ENCODE results near the gene SLC35E2B. TPM values are rescaled to one million over a fixed set of nuclear protein-coding genes. Genes with fewer than 3 reads are reported as not detected.

Gene SLC35E2B
- total and polyA plus RNA-seq, 2 of the 13 experiments (the other 11 are each of a cell fraction or from before 2014, with no cell fraction given) = 14.1 to 19.7 TPM

DNA sequence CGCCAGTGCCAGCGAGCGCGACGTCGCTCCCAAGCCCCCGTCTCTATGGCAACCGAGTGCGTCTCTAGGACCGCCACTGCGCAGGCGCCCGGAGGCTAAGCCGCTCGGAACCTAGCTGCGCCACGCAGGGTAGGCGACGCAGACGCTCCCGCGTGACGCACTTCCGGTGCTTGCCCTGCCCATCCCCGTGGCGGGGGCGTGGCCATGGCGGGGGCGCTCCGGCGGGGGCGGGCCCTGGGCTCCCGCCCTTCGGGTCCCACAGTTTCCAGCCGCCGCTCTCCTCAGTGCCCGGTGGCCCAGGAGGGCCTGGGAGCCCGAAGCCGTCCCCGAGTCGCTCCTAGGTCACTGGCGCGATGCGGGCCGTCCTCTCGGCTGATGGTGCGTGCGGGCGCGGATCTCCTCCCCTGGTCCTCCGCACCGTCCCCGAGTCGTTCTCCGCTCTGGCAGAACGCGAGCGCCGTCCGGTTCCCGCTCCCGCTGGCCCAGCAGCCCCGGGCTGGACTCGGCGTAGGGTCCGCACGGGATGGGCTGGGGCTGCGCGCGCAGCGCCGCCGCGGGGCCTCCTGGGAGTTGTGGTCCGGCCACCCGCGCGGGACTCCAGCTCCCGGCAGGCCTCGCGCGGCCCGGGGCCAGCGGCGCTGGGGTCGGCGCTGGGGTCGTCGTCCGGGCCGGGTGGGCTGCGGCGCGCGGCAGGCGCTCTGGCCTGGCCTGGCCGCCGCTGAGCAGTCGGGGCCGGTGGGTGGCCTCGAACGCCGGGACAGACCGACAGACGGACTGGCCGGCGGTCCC lies 77.1 kb downstream of the SLC35E2B start, which contains the start of gene MIB2 (continued):
- TF ChIP-seq, protein P1, sequence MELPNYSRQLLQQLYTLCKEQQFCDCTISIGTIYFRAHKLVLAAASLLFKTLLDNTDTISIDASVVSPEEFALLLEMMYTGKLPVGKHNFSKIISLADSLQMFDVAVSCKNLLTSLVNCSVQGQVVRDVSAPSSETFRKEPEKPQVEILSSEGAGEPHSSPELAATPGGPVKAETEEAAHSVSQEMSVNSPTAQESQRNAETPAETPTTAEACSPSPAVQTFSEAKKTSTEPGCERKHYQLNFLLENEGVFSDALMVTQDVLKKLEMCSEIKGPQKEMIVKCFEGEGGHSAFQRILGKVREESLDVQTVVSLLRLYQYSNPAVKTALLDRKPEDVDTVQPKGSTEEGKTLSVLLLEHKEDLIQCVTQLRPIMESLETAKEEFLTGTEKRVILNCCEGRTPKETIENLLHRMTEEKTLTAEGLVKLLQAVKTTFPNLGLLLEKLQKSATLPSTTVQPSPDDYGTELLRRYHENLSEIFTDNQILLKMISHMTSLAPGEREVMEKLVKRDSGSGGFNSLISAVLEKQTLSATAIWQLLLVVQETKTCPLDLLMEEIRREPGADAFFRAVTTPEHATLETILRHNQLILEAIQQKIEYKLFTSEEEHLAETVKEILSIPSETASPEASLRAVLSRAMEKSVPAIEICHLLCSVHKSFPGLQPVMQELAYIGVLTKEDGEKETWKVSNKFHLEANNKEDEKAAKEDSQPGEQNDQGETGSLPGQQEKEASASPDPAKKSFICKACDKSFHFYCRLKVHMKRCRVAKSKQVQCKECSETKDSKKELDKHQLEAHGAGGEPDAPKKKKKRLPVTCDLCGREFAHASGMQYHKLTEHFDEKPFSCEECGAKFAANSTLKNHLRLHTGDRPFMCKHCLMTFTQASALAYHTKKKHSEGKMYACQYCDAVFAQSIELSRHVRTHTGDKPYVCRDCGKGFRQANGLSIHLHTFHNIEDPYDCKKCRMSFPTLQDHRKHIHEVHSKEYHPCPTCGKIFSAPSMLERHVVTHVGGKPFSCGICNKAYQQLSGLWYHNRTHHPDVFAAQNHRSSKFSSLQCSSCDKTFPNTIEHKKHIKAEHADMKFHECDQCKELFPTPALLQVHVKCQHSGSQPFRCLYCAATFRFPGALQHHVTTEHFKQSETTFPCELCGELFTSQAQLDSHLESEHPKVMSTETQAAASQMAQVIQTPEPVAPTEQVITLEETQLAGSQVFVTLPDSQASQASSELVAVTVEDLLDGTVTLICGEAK (IDR thresholded peaks at IDR 0.05) = no peak
- TF ChIP-seq, protein P1 (CRISPR knock-in tag; IDR thresholded peaks at IDR 0.05) = peak; percentile 43; the same call in 1 of the 2 replicates
- TF ChIP-seq MAFK (conservative IDR thresholded peaks at IDR 0.05 in 1 of 2, IDR thresholded peaks at IDR 0.05 in 1 of 2; ENCODE audit: low read length in 2 of 2) (no peak), ASH2L (IDR thresholded peaks at IDR 0.05; ENCODE audit: insufficient read length, low read depth, low read length) (peak; percentile 89), ZNF672 (CRISPR knock-in tag; IDR thresholded peaks at IDR 0.05) (no peak), TRIM24 (CRISPR knock-in tag; IDR thresholded peaks at IDR 0.05) (no peak), JUN (CRISPR knock-in tag; IDR thresholded peaks at IDR 0.05) (0 out of 2 replicates have a peak, but pooled peaks have one; percentile 26), MIXL1 (CRISPR knock-in tag; IDR thresholded peaks at IDR 0.05) (no peak), TRAFD1 (CRISPR knock-in tag; IDR thresholded peaks at IDR 0.05; ENCODE audit: borderline replicate concordance) (no peak), HCFC1 (IDR thresholded peaks at IDR 0.05; ENCODE audit: low read depth, low read length) (peak; percentile 82), ZNF749 (CRISPR knock-in tag; IDR thresholded peaks at IDR 0.05; ENCODE audit: borderline replicate concordance) (no peak; the same call in 1 of the 2 replicates), ZNF547 (CRISPR knock-in tag; IDR thresholded peaks at IDR 0.05) (no peak; the same call in 1 of the 2 replicates), NR3C1 (CRISPR knock-in tag; IDR thresholded peaks at IDR 0.05) (no peak), ZNF335 (CRISPR knock-in tag; IDR thresholded peaks at IDR 0.05) (no peak; the same call in 1 of the 2 replicates), KMT2A (CRISPR knock-in tag; IDR thresholded peaks at IDR 0.05) (peak; percentile 28; the same call in 1 of the 2 replicates), RFXAP (CRISPR knock-in tag; IDR thresholded peaks at IDR 0.05; ENCODE audit: borderline replicate concordance) (peak; percentile 96), ZNF124 (CRISPR knock-in tag; IDR thresholded peaks at IDR 0.05) (no peak), MTF2 (CRISPR knock-in tag; IDR thresholded peaks at IDR 0.05; ENCODE audit: borderline replicate concordance) (no peak)
- TF ChIP-seq, protein P2, sequence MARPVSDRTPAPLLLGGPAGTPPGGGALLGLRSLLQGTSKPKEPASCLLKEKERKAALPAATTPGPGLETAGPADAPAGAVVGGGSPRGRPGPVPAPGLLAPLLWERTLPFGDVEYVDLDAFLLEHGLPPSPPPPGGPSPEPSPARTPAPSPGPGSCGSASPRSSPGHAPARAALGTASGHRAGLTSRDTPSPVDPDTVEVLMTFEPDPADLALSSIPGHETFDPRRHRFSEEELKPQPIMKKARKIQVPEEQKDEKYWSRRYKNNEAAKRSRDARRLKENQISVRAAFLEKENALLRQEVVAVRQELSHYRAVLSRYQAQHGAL (CRISPR knock-in tag; IDR thresholded peaks at IDR 0.05; ENCODE audit: not compliant biosample characterization) = no peak

Measured in HepG2 (cell line).